HG03095 (cell line): ENCODE measurements around the gene MAG.
"Not testable (repeated sequence)": the region's sequence is repeated elsewhere in the genome, so short reads cannot be mapped to it uniquely, and the experiment has no call there.

Source experiments
- ATAC-seq: cut with Tn5 transposase; IDR thresholded peaks from one replicate; pipeline ENCODE4 v1.9.1; 2021; ENCODE audit warnings: moderate library complexity; ENCODE audit not compliant: unreplicated experiment

The MAG gene

DNA sequence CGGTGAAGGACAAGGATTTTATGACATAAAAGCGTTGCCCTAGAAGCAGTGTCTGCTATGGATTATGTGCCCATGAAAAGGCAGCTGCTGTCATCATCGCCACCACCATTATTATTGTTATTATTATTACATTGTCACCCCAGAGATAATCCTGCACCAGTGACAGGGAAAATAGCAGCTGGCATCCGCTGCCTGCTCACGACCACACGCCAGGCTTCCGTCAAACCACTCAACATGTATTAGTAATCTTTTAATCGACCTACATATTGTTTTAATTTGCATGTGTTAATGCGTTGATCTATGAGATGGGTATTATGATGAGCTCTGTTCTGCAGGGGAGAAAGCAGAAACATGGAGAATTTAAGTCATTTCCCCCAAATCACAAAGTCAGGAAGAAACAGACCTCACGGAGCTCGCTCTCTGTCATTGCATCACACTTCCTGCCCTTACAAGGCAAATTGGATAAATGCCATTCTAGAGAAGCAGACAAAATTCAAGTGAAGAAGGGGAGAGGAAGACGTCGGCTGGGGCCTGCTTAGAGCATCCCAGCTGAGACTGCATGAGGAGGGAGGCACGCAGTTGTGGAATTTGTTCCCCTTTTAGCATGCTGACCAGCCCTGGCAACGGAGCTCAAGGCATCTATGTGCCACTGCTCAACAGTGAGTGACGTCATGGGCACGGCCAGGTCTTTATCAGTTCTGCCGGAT is 66.1 kb downstream of the MAG start, which contains the start of gene FFAR3:
TSS of gene FFAR3 (plus strand) at position 594 of the 707 bp plus-strand sequence. CDS start 431 bp downstream, outside the sequence.
- ATAC-seq: no peak

DNA sequence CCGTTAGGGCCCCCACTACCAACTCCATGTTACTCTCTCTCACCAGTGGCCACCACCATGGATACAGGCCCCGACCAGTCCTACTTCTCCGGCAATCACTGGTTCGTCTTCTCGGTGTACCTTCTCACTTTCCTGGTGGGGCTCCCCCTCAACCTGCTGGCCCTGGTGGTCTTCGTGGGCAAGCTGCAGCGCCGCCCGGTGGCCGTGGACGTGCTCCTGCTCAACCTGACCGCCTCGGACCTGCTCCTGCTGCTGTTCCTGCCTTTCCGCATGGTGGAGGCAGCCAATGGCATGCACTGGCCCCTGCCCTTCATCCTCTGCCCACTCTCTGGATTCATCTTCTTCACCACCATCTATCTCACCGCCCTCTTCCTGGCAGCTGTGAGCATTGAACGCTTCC is 66.9 kb downstream of the MAG start:
- ATAC-seq: not testable (repeated sequence)

DNA sequence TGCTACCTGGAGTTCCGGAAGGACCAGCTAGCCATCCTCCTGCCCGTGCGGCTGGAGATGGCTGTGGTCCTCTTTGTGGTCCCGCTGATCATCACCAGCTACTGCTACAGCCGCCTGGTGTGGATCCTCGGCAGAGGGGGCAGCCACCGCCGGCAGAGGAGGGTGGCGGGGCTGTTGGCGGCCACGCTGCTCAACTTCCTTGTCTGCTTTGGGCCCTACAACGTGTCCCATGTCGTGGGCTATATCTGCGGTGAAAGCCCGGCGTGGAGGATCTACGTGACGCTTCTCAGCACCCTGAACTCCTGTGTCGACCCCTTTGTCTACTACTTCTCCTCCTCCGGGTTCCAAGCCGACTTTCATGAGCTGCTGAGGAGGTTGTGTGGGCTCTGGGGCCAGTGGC is 67.4 kb downstream of the MAG start:
- not testable (repeated sequence) for ATAC-seq

DNA sequence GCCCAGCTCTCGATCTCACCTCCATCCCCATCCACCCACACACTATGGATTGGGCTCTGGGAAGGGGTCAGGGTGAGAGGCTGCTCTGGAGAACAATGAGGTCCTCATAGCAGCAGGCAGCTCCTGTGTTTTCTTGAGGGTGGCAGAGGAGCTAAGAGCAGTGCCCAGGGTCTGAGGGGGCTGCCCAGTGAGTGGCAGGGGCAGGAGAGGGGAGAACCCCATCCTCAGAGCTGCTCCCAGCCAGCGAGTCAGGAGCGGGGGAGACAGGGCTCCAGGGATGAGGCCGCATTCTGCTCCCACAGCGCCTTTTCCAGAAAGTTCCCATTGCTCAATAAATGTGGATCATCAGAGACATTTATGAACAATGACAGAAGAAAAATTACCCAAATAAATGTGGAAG is 68.1 kb downstream of the MAG start:
- ATAC-seq: not testable (repeated sequence)

DNA sequence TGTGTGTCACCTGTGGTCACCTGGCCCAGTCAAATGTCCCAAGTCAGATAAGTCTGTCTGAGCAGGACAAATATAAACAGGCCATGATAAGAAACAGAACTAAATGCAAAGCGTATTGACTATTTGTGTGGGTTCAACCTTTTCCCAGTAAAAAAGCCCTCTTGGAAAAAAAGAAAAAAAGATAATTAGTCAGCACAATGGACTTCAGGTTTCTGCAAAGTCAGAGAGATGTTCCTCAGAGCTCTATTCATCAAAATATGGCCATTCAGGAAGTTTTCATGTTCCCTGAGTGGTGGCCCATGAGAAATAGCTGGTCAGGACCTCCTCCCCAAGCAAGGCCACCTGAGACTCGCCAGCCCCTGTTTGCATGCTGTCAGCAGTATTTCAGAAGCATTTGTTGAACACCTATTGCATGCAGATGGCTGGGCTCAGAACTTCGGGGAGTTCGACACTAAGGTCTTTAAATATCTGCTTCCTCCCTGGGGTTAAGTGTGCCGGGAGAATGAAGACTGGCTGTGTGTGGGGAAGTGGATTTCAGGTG is 69.0 kb downstream of the MAG start:
- no peak for ATAC-seq

DNA sequence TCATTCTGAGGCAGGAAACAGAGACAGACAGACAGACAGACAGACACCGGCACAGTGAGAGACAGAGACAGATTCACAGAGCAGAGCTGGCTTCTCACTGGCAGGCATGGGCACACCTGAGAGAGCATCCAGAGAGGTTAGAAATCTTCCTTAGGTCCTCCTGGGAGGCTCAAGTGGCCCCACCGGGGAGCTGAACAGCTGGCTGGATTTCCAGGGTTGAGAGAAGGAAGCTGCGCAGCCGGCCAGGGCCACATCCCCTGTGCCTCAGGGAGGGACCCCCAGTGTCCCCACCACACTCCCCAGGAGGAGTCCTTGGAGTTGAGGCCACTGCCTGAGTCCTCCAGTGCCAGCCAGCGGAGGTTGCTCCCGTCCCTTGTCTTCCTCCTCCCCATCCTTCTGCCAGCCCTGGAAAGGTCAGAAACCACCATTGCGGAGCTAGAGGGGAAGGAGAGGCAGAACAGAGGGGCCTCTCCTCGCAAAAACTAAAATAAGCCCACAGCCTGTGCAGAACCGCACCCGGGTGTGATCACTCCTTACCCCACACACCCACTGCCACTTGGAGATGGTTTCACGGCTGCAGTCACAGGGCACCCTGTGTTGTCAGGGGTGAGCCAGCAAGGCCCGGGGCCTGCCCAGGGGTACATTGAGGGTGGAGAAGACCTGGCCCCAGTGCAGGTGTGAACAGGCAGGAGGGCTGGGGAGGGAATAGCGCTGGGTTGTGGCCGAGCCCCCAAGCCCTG is 70.5 kb downstream of the MAG start:
- ATAC-seq: no peak

DNA sequence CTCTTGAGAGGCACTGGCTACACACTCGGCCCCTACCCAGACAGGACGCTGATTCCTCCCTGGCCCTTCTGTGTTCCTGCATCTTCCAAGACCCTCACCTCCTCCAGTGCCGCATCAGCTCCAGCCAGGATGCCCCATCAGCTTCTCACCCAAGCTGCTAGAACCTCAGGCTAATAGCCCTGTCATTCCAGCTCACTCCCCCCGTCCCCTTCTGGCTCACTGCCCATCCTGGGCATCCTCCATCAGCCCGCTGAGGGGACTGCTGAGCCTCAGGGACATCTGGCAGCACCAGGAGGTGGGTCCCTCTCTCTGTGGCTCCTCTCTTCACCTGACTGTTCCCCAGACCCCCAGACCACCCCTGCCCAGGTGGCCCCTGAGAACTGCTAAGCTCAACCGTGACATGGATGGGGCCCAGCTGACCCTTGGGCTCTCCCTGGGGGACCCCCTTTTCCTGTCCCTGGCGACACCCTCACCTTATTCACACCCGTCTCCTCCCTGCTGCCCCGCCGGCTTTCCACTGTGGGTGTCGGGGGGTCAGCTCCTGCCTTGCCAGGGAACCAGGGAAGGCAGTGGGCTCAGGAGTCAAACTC is 71.1 kb downstream of the MAG start:
- ATAC-seq: no peak
